ENCODE data around the gene SPOCK1.

DNA sequence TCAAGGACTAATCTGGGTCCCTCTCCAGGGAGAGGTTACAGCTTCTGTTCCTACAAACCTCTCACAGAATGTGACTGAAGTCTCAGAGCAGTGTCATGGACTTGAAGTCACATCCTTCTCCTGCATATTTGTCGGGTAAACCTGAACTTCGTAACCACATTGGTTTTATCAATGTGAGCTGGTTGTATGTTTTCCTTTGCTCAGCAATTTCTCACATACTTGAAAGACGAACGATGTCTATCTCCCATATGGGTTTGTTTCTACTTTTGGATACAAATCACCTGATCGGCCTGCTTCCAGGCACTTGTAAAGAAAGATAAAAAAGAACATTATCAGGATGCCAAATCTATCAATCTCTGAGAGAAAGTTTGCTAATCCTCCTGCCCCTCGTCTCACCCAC is 411.0 kb downstream of the SPOCK1 start:
- TF ChIP-seq GATA2 (IDR thresholded peaks at IDR 0.05; ENCODE audit: low read depth, low read length), result no peak
- TF ChIP-seq GATA3 (IDR thresholded peaks at IDR 0.05; ENCODE audit: low read depth, low read length), result no peak

Data from SH-SY5Y (cell line).